ENCODE data around the gene NRN1L.
"Not testable (repeated sequence)": the region's sequence is repeated elsewhere in the genome, so short reads cannot be mapped to it uniquely, and the experiment has no call there.

Gene NRN1L

DNA sequence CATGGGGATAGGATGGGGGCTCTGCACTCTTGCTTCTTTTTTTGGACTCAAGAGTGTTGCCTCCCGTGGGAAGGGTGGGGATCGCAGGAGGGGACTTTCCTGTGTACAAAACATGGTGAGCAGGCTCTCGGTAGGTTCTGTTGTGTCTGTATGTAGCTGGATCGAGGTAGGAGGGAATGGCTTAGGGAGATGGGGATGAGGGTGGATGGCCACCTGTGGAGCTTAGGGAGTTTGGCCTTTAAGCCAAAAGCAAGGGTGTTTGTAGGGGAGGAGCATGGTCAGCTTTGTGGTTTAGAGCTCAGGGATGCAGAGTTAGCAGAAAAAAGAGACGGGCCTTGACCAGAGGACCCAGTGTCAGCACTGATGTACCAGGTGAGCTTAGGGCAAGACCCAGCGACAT is 22.8 kb upstream of the NRN1L start:
- DNase-seq, result no peak

DNA sequence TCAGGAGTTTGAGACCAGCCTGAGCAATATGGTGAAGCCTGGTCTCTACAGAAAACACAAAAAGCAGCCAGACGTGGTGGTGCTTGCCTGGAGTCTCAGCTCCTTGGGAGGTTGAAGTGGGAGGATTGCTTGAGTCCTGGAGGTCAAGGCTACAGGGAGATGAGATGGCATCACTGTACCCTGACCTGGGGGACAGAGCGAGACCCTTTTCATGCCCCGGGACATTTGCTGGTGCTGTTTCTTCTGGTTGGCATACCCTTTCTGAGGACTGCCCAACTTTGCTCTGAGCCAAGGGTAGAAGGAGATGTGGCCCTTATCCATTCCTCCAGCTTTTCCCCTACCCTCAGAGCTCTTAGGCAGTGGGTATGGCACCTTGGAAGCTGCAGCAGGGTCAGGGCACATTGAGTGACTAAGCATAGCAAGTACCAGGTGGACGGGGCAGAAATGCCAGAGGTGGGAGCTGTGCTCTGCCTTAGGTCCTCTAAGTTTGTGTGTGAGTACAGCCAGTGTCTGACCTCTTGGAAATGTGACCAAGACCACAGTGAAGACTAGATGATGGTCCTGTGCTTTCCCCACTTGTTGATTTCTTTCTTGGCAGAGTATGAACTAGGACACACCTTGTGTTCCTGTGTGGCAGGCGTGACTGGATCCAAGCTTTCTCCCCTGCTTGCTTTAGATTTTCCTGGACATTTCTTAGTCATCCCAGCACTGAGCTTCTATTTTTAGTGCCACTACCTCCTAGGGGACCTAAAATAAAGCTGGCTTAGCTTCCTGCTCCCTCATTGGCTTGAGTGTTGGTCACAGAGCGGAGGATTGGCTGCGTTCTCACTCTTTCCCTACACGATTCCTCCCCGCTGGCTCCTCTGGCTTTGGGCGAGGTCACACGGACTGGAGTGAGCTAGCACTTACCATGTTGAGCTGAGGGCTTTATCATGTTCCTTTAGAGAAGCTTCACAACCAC is 21.8 kb upstream of the NRN1L start:
- no peak for DNase-seq

DNA sequence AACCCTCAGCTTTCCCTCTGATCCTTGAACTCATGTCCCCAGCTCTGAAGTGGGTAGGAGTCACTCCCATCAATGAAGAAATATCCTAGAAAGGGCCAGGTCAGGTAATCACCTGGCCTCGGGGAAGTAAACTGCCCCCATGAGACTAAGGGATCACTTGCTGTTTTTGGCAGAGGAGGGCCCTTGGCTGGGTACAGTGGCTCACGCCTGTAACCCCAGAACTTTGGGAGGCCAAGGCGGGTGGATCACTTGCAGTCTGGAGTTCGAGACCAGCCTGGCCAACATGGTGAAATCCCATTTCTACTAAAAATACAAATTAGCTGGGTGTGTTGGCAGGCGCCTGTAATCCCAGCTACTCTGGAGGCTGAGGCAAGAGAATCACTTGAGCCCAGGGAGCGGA is 20.6 kb upstream of the NRN1L start:
- DNase-seq, result not testable (repeated sequence)

DNA sequence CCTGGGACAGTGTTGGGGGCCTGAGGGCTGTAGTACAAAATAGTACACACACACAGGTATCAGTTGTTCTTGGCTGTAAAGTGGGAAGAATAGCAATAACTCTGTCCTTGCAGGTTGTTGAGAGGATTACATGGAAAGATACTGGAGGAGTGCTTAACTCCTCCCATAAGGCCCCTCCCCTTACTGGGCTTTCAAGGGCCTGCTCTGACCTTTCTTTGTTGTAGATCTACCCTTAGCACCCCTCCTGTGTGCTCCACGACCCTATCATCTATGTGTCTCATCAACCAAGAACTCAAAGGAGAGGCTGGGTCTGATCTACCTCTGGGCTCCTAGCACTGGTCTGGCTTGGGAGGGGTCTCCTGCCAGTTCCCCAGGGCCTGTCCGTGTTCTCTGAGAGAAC is 20.1 kb upstream of the NRN1L start:
- no peak for DNase-seq

- DNase-seq, result no peak
Measured at GRCh38 chr16:67865318-67865717, 19.4 kb upstream of the NRN1L start.

GRCh38 chr16:67868290-67868689 is 16.4 kb upstream of the NRN1L start:
- DNase-seq, result no peak

GRCh38 chr16:67869653-67870052 is 15.0 kb upstream of the NRN1L start:
- DNase-seq, result no peak

GRCh38 chr16:67871256-67871655 is 13.4 kb upstream of the NRN1L start:
- no peak for DNase-seq

- no peak for DNase-seq
Measured at GRCh38 chr16:67872131-67872630, 12.5 kb upstream of the NRN1L start.

- DNase-seq, result peak; percentile 77 to 80
Measured at GRCh38 chr16:67872631-67873434, 11.9 kb upstream of the NRN1L start, which contains the start of gene EDC4. Gene EDC4, plus strand, starts transcription at chr16:67873052. Its CDS starts 210 bp downstream, at chr16:67873262.

DNA sequence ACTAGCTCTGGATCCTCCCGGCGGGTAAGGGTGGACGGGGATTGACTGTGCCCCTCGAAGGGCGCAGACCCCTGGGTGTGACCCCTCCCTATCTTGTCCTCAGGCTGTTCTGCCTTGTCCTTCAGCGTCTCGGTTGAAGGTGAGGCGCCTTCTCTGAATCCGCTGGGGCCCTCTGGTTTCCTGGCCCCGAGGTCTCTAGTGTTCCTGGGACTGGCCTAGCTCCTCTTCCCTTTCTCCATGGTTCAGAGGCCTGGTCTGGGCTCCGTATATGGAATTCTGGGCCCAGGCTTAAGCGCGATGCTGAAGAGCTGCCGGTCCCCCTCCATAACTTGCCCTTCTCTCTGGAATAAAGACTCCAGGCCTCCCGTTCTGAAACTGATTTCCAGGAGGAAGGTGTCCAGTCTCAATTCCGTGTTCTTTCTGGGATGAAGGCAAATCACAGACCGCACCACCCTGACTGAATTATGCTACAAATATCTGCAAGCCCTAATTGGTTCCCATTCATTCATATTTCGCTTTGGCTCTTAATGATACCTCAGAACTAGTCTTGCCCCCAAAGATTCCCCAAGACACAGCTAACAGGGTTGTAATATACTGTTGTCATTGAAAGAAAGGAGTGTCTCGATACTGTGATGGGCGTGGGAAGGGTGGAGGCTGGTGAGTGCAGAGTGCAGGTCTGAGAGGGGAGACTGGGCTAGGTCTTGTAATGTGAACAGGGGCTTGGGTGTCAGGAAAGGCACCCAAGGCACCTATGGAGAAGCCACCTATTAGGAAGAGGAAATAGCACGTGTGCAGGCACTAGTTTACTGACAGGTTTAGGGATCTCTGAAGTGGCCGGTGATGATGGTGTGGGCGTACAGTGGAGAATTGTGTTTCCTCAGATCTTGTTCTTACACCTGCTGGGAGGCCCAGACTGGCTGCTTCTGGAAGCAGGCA is 11.0 kb upstream of the NRN1L start:
- DNase-seq, result no peak

- no peak for DNase-seq
Measured at GRCh38 chr16:67874372-67874771, 10.3 kb upstream of the NRN1L start.

- no peak for DNase-seq
Measured at GRCh38 chr16:67877064-67877463, 7.6 kb upstream of the NRN1L start.

DNA sequence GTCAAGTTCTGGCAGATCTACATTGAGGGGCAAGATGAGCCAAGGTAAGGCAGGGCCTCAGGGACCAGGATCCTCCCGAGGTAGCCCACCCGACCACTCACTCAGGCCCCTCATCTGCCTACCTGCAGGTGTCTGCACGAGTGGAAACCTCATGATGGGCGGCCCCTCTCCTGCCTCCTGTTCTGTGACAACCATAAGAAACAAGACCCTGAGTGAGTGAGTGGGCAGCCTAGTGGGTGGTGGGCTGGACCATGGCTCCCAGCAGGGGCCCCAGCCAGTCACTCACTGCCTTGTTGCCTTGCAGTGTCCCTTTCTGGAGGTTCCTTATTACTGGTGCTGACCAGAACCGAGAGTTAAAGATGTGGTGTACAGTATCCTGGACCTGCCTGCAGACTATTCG is 6.5 kb upstream of the NRN1L start:
- DNase-seq, result no peak

GRCh38 chr16:67878846-67879245 is 5.8 kb upstream of the NRN1L start:
- no peak for DNase-seq

DNA sequence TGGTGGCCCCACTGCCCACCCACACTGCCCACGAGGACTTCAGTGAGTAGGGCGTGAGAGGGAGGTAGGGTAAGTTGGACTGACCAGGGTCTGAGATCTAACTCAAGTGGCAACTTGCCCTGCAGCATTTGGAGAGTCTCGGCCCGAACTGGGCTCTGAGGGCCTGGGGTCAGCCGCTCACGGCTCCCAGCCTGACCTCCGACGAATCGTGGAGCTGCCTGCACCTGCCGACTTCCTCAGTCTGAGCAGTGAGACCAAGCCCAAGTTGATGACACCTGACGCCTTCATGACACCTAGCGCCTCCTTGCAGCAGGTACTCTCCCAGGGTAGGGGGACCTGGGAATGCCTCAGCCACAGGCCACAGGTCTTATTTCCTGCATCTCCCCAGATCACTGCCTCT is 5.2 kb upstream of the NRN1L start:
- DNase-seq, result no peak

DNA sequence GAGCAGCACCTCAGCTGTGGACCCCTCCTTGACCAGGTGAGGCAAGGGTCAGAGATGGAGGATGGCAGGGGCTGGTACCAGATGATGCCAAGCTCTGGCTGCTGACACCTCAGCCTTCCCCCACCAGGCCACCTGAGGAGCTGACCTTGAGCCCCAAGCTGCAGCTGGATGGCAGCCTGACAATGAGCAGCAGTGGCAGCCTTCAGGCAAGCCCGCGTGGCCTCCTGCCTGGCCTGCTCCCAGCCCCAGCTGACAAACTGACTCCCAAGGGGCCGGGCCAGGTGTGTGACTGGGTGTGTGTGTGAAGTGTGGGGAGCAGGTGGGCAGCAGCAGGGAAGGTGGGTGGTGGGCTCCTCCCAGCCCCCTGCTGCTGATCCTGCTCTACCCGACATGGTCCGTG is 4.7 kb upstream of the NRN1L start:
- DNase-seq, result no peak

GRCh38 chr16:67880584-67880983 is 4.1 kb upstream of the NRN1L start:
- no peak for DNase-seq

- DNase-seq, result no peak
Measured at GRCh38 chr16:67881621-67882161, 3.0 kb upstream of the NRN1L start.

DNA sequence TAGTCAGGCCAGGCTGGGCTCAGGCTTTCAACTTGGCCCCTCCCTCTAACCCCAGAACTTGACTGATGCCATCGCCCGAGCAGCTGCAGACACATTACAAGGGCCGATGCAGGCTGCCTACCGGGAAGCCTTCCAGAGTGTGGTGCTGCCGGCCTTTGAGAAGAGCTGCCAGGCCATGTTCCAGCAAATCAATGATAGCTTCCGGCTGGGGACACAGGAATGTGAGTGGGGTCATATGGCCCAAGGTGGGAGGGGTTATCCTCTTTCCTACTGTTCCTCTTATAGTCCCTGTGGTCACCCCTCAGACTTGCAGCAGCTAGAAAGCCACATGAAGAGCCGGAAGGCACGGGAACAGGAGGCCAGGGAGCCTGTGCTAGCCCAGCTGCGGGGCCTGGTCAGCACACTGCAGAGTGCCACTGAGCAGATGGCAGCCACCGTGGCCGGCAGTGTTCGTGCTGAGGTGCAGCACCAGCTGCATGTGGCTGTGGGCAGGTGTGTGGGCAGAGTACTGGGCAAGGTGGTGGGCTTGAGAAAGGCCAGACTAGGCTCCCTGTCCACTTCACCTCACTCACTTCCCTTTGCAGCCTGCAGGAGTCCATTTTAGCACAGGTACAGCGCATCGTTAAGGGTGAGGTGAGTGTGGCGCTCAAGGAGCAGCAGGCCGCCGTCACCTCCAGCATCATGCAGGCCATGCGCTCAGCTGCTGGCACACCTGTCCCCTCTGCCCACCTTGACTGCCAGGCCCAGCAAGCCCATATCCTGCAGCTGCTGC is 2.1 kb upstream of the NRN1L start:
- DNase-seq, result no peak

DNA sequence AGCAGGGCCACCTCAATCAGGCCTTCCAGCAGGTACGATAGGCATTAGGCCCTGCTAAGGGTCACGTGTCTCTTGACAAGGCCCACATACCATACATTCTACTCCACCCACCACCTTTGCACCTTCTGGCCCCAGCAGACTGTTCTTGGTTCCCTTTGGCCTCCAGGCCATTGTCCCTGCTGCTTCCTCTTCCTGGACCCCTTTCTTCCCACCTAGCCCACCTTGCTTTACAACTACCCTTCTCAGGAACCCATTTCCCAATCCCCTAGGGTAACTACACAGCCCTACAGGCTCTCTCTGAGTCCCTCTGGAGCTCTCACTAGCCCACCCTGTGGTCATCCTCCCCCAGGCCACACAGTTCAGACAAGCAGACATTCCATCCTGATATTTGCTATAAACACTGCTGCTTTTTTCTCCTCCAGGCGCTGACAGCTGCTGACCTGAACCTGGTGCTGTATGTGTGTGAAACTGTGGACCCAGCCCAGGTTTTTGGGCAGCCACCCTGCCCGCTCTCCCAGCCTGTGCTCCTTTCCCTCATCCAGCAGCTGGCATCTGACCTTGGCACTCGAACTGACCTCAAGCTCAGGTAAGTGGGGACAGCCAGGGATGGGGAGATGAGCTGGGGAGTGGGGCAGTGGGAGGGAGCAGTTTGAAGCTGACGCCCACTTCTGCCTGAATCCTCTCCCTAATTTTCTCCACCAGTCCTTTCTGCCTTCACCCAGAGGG is 1.4 kb upstream of the NRN1L start:
- DNase-seq, result no peak
